Suppressor macrophage (primary cell): ENCODE measurements around the gene FGF12.

Experiments
- DNase-seq, 4 experiments: peaks; one replicate each; pipeline ENCODE4 v3.0.0-alpha.2; 2020 to 2022

FGF12 gene

DNA sequence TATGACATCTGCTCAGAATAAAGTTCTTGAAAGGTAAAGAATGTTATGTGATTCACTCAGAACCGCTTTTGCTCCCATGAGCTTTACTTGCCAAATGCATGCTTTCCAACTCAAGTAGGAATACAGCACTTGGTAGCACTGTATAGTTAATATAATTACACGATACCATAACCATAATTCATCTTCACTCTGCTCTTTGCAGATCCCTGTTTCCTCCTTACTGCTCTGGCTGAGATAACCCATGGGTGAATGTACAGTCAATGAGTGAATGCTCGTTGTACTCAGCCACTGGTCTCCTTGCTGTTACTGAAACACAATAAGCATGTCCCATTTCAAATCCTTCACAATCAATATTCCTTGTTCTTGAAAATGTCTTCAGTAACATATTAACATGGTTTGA lies 550.0 kb downstream of the FGF12 start:
- no peak for DNase-seq

DNA sequence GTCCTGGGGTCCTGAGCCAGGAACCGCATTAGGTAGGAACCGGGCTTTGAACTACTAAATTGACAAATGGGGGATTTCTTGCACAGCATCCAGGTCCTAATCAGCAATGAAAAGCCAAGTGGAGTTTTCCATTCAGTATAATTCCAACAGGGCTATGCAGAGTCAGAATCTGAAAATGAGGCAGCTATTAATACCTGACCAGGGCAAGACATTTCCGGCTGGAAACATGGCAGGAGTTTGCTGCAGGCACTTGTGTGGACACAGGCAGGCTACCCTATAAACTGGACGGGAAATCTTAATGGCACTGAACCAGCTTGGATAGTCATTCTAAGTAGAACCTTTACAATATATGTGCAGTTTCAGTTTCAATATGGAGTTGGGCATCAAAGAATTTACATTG lies 553.1 kb downstream of the FGF12 start:
- DNase-seq, result no peak

DNA sequence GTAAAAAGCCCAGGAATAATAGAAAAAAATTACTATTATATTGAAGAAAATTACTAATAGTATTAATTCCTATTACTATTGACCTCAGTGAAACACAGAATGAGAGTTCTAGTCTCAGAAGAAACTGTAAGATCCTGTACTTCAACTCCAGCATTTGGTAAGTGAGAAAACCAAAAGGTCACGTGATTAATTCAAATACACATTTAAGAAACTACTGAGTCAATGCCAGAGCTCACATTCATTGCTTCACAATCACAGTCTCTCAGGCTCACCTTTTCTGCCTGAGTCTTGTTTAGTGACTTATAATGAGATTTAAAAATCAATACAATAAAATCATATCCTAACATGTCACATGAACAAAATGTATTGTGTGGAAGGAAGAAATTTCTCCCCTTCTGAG lies 556.1 kb downstream of the FGF12 start:
- no peak for DNase-seq

DNA sequence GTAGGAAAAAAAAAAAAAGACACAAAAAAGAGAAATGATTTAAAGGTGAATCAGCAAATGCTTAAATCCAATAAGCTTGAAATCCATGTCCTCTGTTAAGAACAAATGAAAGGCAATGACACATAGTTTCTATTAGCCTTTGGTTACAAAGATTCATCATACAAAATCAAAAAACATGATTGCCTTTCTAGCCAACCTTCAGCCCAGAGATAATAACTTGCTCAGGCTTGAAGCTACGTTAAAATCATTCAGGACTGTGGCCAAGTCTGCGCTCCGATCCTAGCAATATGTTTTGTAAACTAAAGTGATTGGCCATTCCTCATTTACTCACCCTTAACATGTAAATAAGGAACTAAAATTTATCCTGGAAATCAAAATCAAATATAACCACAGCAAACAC lies 556.7 kb downstream of the FGF12 start:
- DNase-seq, result no peak

DNA sequence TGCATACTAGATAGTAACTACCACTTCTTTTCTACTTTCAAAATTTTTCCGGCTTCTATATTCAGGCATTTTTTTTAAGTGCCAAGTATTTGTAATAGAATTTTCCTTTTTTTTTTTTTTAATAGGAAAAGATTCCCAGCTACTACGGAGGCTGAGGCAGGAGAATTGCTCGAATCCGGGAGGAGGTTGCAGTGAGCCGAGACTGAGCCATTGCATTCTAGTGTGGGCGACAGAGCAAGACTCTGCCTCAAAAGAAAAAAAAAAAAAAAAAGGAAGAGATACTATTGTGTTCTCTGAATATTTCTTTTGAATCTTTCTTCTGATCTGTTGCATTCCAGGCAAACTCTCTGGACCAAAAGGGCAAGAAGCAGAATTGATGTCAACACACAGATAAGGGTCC lies 557.3 kb downstream of the FGF12 start:
- DNase-seq, result no peak

DNA sequence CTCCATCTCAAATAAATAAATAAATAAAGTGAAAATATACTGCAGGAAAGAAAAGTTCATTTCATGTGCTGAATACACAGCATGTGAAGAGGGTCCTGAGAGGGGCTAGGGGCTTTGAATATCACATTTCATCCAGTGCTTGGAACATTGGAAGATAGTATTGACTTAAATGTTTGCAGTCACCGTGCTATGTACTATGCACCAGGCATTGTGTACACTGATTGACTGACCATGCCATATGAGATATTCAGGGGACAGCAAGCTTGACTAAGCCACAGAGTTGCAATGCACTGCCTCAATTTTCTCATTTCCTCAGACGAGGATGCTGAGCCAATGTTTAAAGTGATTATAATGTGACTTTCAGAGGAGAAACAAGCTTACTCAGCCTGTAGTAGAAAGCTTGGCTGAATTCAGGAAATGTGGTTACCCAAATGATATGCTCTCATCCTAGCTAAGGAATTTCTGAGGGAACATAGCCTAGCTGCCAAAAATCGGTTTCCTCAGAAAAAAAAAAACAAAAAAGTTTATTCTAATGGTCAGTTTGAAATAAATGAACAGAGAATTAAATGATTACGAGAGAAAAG lies 557.9 kb downstream of the FGF12 start:
- DNase-seq, result no peak

DNA sequence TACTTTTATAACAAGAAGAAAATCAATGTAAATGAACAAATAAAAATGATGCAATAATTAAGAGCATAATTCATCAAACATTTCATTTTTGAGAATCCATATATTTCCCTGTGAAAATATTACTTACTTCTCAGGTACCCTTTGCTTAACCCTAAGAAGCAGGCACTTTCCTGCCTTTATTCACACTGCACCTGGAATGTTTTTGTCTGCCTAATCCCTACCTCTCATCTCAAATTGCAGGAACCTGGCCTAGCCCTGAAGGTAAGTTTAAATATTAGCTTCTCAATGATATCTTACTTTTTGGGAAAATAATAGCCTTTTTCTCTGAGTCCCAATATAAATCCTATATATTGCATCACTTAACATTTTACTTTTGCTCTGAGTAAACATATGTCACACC lies 559.1 kb downstream of the FGF12 start:
- DNase-seq, result no peak

DNA sequence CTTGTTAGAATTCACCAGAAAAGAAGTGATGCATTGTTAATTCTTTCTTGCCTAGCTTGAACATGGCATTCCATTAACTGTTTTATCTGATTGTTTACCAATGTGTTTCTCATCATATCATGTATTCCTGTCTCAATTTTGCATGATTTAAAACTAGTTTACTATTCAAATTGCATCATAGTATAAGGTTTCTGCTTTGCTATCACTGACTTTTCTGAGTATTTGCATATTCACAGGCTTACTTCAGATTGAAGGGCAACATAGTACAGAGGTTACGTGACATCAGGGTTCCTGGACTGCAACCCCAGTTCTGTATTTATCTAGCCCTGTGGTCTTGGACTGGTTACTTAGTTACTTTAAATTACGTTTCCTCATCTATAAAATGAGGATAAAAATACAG lies 561.8 kb downstream of the FGF12 start:
- no peak for DNase-seq

DNA sequence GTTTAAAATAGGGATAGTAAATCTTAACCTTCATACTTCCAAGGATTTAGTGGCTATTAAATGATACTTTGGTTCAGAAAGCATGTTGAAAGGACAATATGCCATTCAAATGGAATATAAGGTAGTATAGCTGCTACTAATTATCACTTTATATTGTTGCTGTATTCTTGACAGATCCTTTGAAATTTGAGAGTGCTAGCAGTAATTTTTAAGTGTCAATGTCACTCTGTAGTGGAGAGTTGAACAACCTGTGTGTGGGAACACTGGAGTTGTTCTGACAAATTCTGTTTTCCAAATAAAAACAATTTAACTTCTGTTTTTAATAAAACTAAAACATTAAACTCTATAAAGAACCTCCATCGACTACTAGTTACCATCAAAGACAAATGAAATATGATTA lies 565.7 kb downstream of the FGF12 start:
- DNase-seq, result no peak

DNA sequence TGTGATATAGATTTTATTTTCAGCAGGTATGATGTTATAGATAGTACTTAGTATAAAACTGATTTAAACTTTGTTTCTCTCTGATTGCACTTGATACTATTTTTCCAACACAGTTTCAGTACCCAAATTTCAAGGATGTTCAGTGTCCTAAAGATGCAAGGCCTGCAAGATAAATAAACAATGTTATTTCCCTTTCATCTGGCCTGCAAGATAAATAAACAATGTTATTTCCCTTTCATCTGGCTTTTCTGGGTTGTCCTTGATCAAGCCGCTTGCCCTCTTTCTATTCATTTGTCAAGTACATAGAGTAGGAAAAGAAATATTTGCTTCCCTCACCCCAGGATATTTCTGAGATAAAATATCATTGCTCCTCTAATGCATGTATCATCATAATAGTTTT lies 571.0 kb downstream of the FGF12 start:
- DNase-seq, result no peak

DNA sequence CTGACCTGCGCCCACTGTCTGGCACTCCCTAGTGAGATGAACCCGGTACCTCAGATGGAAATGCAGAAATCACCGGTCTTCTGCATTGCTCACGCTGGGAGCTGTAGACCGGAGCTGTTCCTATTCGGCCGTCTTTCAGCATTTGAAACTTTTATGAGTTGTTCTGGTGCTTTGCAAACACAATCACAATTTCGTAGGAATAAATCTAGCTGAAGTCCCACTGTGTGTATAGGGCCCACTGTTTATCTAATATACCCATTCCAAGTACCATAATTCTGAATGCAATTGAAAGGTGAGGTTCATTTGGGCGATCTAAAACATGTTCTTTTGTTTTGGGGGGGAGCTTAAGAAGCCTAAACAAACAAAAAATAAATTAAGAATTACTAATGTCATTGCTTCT lies 572.1 kb downstream of the FGF12 start:
- no peak for DNase-seq

DNA sequence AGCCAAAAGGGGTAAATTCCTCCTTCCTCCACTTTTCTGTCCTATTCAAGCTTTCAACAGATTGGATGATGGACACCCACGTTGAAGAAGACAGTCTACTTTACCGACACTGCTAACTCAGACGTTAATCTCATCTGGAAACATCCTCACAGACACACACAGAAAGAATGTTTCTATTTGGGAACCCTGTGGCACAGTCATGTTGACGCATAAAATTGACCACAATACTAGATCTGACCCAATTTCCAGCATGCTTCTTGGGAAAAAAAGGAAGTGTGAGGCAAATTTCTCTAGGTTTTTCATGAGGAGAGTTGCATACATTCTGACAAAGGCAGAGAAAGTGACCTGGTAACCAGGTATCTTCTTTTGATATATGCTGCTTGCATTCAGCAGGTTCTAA lies 594.1 kb downstream of the FGF12 start:
- no peak for DNase-seq

DNA sequence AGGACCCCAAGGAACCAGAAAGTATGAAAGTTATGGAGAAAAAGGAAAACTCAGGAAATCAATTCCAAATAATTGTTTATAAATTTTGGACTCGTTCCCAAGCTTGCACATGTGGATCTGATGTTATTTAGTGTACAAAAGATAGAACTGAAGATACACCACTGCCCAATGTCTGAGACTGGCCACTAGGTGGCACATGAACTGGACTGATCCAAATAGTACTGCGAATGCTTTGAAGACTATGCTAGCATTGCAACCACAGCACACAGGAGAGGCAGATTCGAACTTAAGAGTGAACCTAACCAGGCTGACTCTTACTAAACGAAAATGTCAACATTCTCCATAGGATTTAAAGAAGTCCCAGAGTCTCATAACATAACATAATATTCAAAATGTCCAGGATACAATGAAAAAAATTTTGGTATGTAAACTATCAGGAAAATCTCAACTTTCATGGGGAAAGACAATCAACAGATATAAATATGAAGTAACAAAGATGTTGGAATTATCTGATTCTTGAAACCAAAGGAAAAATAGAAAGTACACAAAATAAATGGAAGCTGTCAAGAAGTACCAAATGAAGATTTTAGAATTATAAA lies 596.7 kb downstream of the FGF12 start:
- DNase-seq, result peak; percentile 41 to 55 (median 51)

DNA sequence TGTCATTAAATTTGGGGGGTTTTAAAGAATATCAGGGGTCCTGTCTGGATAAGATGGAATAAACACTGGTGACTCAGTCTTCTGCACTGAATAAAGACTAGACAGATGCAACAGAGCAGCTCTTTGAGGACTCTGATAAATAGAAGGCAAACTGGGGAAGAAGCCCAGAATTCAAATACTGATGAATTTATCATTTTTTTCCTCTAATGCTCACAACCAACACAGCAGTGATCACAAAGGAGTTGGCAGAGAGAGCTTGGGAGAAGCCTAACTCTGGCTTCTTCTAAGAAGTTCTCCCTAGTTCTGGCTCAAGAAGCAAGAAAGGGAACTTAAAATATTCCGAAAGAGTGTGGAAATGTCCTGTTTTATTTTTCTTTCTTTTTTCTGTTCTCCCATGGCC lies 597.8 kb downstream of the FGF12 start:
- no peak for DNase-seq

DNA sequence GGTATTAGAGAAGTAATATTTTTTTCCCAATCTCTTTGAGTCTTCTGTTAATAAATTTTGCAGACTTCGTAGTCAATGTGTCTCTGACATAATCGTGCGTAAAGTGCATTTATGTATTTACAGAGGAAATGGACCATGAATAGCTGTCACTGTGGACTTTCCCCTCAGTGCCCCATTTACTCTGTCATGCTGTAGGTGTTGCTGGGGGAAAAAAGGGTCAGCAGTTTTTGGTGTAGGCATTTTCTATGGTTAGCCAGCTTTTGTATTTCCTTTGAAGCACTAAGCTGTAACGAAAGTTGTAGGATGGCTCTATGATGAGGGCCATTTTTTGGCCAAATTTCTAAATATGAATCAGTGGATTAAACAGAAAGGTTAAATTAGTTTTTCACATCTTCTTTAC lies 598.4 kb downstream of the FGF12 start:
- no peak for DNase-seq

DNA sequence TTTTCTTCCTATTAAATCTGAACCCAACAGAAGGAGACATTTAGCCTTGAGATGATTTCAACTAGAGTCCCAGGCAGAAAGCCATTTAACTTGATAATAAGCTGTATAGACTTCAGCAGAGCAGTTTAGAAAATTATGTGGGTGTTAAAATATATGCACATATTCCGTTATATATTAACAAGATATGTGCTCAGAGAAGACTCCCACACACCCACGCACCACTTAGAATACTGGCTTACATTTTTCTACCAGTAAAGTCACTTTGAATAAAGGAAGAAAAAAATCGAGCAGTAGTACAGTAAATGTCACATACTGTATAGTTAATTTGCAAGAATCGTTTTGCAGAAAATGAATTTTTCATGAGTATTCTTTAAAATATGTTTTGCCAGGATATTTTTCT lies 599.3 kb downstream of the FGF12 start:
- DNase-seq, result no peak

DNA sequence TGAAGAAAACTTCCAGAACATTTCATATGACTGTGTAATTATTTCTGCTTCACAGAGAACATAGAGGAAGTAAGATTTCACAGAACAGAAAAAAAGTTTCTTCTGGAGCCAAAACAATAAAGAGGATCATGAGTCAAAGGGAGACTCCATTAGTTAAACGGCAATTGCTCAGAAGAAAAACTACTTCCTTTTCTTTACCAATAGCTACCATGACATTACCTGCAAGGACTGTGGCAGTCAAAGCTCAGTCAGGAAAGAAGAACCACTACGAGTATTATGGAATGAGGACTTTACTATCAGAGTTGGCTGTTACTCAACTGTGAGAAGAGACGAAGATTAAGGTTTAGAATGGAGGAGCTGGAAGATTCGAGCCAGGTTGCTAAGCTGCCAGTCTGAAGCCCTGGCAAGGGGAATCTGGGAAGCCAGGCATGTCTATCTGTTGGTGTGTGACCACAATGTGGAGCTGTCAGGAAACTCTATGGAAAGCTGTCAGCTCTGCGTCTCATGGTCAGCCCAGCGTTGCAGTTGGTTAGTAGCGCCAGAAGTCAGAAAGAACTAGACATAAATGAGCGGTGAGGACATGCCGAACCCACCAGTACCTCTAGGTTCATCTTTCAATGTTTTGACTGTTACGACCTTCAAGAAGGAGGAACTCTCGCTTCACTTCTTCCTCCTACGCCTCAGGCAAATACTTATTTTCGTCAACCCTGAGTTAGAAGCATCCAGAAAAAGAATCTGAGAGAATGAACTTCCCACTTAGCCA lies 604.3 kb downstream of the FGF12 start:
- no peak for DNase-seq

DNA sequence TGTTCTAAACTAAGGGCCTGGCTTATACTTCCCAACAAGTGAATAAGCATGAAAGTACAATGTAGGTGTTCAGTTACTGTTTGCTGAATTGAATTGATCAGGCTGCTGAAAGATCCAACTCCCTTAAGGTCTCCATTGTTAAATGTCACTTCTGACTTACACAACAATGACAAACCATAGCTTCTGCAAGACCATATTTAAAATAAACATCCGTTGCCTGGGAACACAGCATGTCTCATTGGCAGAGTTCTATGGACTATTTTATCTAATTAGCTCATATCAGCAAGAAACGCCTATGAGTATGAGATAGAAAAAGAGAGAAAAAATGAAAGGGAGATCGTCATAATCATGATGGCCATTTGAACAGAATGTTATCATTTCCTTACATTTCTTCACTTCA lies 605.4 kb downstream of the FGF12 start:
- no peak for DNase-seq

DNA sequence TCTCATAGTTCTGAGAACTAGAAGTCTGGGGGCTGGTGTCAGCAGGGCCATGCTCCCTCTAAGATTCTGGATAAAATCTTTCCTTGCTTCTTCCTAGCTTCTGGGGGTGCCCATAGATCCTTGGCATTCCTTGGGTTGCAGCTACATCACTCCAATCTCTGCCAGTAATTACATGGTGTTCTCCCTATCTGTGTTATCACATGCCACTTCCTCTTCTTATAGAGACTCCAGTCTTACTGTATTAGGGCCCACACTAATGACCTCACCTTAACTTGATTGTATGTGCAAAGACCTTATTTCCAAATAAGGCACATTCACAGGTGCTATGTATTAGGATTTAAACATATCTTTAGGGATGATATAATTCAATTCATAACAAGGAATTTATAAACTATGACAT lies 618.5 kb downstream of the FGF12 start:
- no peak for DNase-seq

DNA sequence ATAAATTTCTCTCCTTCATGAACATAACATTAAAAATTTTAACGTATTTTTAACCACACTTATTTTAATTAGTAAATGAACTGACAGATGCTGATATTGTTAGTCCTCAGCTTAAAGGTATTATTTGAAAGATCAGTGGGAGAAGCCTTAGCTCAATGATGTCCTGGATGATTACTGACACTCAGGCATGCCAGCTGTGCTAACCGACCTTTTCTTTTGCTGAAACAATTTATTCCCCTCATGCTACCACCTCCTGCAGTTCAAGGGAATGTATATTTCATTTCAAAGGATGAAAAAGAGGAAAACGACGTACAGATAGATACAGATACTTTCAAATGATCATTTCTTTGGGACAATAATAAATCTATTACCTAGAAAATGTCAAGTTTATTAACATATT lies 620.8 kb downstream of the FGF12 start:
- no peak for DNase-seq

DNA sequence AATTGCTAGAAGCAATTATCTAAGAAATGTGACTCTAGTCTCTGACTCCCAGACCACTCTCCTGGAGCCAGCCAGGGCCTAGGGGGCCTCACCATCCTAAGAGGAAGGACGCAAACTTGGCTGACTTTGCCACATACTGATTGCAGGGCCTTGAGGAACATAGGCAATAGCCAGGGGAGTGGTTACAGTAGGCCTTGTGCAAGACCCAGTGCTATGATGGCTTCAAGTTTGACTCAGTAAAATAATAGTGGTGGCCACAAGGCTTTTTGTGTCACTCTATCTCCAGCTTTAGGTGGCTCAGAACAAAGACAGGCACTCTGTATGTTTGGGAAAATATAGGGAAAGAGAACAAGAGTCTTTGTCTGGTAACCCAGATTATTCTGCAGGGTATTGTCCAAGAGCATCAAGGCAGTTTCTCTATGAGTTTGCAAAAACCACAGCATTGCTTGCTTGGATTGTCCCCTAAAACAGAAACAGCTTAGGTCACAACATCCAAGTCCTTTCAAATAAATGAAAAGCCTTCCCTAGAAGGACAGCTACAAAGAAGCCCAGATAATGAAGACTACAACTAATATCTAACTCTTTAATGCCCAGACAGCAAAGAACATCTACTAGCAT lies 634.8 kb downstream of the FGF12 start:
- DNase-seq, result no peak

DNA sequence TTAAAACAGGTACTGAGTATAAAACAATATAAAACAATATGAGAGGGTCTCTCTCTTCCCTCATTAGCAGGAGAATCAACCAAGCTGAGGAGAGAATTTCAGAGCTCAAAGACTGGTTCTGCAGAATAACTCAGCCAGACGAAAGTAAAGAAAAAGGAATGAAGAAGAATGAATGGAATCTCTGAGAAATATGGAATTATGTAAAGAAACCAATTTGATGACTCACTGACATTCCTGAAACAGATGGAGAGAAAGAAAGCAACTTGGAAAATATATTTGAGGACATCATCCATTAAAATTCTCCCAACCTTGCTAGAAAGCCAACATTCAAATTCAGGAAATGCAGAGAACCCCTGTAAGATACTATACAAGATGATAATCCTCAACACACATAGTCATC lies 635.5 kb downstream of the FGF12 start:
- DNase-seq, result no peak

DNA sequence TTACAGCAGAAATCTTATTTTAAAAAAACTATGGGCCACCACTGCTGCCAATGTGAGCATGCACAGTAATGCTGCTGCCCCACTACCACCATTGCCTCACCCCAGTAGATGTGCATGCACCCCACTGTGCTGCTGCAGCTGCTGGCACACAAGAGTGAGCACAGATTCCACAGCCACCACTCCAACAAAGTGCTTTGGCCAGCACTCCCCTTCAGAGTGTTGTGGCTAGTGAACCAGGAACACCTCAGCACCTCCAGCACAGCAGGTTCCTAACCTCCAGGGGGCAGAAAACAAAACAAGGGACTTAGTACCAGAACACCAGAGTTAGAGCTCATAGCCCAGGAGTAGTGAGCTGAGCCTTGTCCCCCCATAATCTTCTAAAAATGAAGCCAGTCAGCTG lies 636.8 kb downstream of the FGF12 start:
- no peak for DNase-seq
